CD14-positive monocyte (primary cell): ENCODE measurements around the gene RABL6. TPM values are rescaled to one million over a fixed set of nuclear protein-coding genes. Genes with fewer than 3 reads are reported as not detected.

Experiments
- DNase-seq, 3 donors: peaks; one replicate each; pipeline ENCODE4 v3.0.0-alpha.2; 2011 to 2022
- H2AFZ ChIP-seq: 2 replicates; pipeline ENCODE4 v1.6.0; 2012; ENCODE audit warnings: mild to moderate bottlenecking, low read depth, low read length, inconsistent platforms; ENCODE audit not compliant: insufficient read depth, poor library complexity, severe bottlenecking
- H3K27ac ChIP-seq, 2 donors: 1 replicate in 1 of 2; 2 replicates in 1 of 2; pipeline ENCODE4 v1.5.1; 2012 to 2013; ENCODE audit warnings: low read length in 2 of 2, control low read depth in 1 of 2, inconsistent platforms in 1 of 2, low read depth in 1 of 2, mild to moderate bottlenecking in 1 of 2
- H3K27me3 ChIP-seq, 2 donors: one replicate each; pipeline versions ENCODE4 v1.6.0 to v1.6.1; 2011 to 2013; ENCODE audit warnings: low read length in 2 of 2; ENCODE audit not compliant: control insufficient read depth in 2 of 2, insufficient read depth in 2 of 2
- H3K36me3 ChIP-seq, 2 donors: replicated peaks in 1 of 2; 1 replicate in 1 of 2; 2 replicates in 1 of 2; pipeline versions ENCODE4 v1.5.1 to v1.6.1; 2012 to 2013; ENCODE audit warnings: low read length in 2 of 2, control low read depth in 1 of 2, inconsistent platforms in 1 of 2, mild to moderate bottlenecking in 1 of 2; ENCODE audit not compliant: insufficient read depth in 2 of 2, control insufficient read depth in 1 of 2
- H3K4me1 ChIP-seq, 2 donors: 1 replicate in 1 of 2; 2 replicates in 1 of 2; pipeline versions ENCODE4 v1.5.1 to v1.6.1; 2012 to 2013; ENCODE audit warnings: low read length in 2 of 2, control low read depth in 1 of 2, inconsistent platforms in 1 of 2, mild to moderate bottlenecking in 1 of 2, moderate library complexity in 1 of 2; ENCODE audit not compliant: insufficient read depth in 2 of 2, control insufficient read depth in 1 of 2
- H3K4me2 ChIP-seq: replicated peaks from 2 replicates; pipeline ENCODE3; 2012; ENCODE audit warnings: low read length, moderate library complexity, mild to moderate bottlenecking; ENCODE audit not compliant: poor library complexity, severe bottlenecking; ENCODE audit errors: extremely low read depth
- H3K4me3 ChIP-seq, 3 experiments: fragments of 200-600 bp in 1 of 3; sonication (generic) in 1 of 3; replicated peaks in 1 of 3; 1 replicate in 2 of 3; 2 replicates in 1 of 3; pipeline ENCODE4 v1.5.1; 2011 to 2013; ENCODE audit warnings: low read length in 3 of 3, mild to moderate bottlenecking in 3 of 3, control low read depth in 2 of 3, low read depth in 2 of 3, inconsistent platforms in 1 of 3, moderate library complexity in 1 of 3
- H3K79me2 ChIP-seq: 2 replicates; pipeline ENCODE4 v1.6.0; 2012; ENCODE audit warnings: mild to moderate bottlenecking, control low read depth, inconsistent platforms, low read length, moderate library complexity; ENCODE audit not compliant: insufficient read depth
- H3K9ac ChIP-seq: 2 replicates; pipeline ENCODE4 v1.6.0; 2017; ENCODE audit warnings: low read length, mild to moderate bottlenecking; ENCODE audit not compliant: insufficient read depth, poor library complexity, severe bottlenecking
- H3K9me3 ChIP-seq, 2 donors: replicated peaks in 1 of 2; 1 replicate in 1 of 2; 2 replicates in 1 of 2; pipeline versions ENCODE4 v1.5.1 to v1.6.1; 2012 to 2013; ENCODE audit warnings: low read length in 2 of 2, control low read depth in 1 of 2; ENCODE audit not compliant: control insufficient read depth in 1 of 2, insufficient read depth in 1 of 2
- H4K20me1 ChIP-seq: 2 replicates; pipeline ENCODE4 v1.6.0; 2012; ENCODE audit warnings: mild to moderate bottlenecking, low read length, control low read depth, moderate library complexity; ENCODE audit not compliant: insufficient read depth
- H3K27ac Mint-ChIP-seq, 7 donors: one replicate each; pipeline ENCODE4 v1.8.0; 2020; ENCODE audit warnings: mild to moderate bottlenecking in 7 of 7, mixed read lengths in 7 of 7, moderate library complexity in 6 of 7, inconsistent platforms in 2 of 7
- H3K27me3 Mint-ChIP-seq, 3 donors: one replicate each; pipeline ENCODE4 v1.8.0; 2021 to 2022; ENCODE audit warnings: low read depth in 3 of 3, mild to moderate bottlenecking in 3 of 3, mixed read lengths in 3 of 3, moderate library complexity in 3 of 3, inconsistent platforms in 1 of 3
- H3K36me3 Mint-ChIP-seq, 2 donors: one replicate each; pipeline ENCODE4 v1.8.0; 2020; ENCODE audit warnings: mixed read lengths in 2 of 2, inconsistent platforms in 1 of 2, mild to moderate bottlenecking in 1 of 2
- H3K4me1 Mint-ChIP-seq: one replicate; pipeline ENCODE4 v1.8.0; 2020; ENCODE audit warnings: mild to moderate bottlenecking, mixed read lengths
- H3K4me3 Mint-ChIP-seq, 2 donors: one replicate each; pipeline ENCODE4 v1.8.0; 2020; ENCODE audit warnings: mild to moderate bottlenecking in 2 of 2, mixed read lengths in 2 of 2, moderate library complexity in 1 of 2
- H3K9me3 Mint-ChIP-seq, 7 donors: one replicate each; pipeline ENCODE4 v1.8.0; 2020 to 2022; ENCODE audit warnings: mixed read lengths in 7 of 7, mild to moderate bottlenecking in 6 of 7, moderate library complexity in 6 of 7, inconsistent platforms in 2 of 7
- CTCF ChIP-seq: fragments of 200-600 bp; IDR thresholded peaks from one replicate; pipeline ENCODE4 v1.8.0; 2022; ENCODE audit warnings: antibody characterized with exemption, mild to moderate bottlenecking
- WGBS: methylation state at CpG from one replicate; pipeline ENCODE4 v1.1.5; 2013; ENCODE audit warnings: missing lambda C conversion rate; ENCODE audit not compliant: insufficient coverage; 5-methylcytosine and 5-hydroxymethylcytosine counted together
- intact Hi-C, 2 donors: fragments of 100-400 bp; cut with micrococcal nuclease; formaldehyde crosslinking; loops; one replicate each; pipeline versions ENCODE4 v1.15.0 to v1.15.1; 2023
- polyA plus RNA-seq, 3 donors: library from polyadenylated mRNA; depleted of rRNA in 1 of 3; unstranded in 2 of 3; stranded (reverse) in 1 of 3; fragments of 300-500 nt in 2 of 3; fragments of >200 nt in 1 of 3; fragmentation: Illumina TruSeq in 2 of 3; gene quantifications; 1 replicate in 2 of 3; 2 replicates in 1 of 3; pipeline ENCODE4 v1.2.3, GENCODE V29; 2012 to 2021

RABL6 gene
- polyA plus RNA-seq, 3 donors, result 6.7 to 30.9 (median 8.1) TPM

DNA sequence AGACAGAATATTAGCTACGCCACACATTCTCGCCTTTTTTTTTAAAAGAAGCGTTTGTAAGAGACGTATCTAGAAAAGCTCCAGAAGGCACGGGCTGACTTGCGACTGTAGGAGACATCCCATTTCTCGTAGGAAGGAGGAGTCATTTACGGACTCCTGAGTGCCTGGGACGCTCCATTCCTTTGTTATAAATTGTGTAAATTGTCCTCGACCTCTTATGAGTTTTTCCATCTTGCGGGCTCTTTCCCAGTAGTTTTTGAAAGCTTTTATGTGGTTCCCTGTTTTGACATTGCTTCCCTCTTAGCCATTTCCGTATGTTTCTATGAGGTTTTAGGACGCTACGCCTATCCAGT is 1.0 kb downstream of the RABL6 start:
- Histone ChIP-seq H2AFZ (peak overlapping the region; percentile 90), H4K20me1 (peaks cover 41% of the 10 kb centered on the region), H3K79me2 (peaks cover 50% of the 10 kb centered on the region), H3K27ac (peak overlapping the region in 1 of 2 donors; percentile 70), H3K4me2 (peak overlapping the region; percentile 97), H3K27me3 (no peaks in the 10 kb centered on the region), H3K36me3 (peaks cover 5 to 19% of the 10 kb centered on the region in 2 donors), H3K4me3 (peak overlapping the region; percentile 48 to 92 (median 87)), H3K9ac (peak overlapping the region; percentile 81), H3K4me1 (peaks cover 21 to 35% of the 10 kb centered on the region in 2 donors), H3K9me3 (no peaks in the 10 kb centered on the region)
- H3K27me3 Mint-ChIP-seq, result peaks cover 0 to 2% (median 0%) of the 10 kb centered on the region in 3 donors
- H3K27ac Mint-ChIP-seq, result peak overlapping the region in 4 of 7 donors; percentile 36 to 80 (median 58)
- WGBS, result 0% methylated on average over 9 of the region's 14 CpGs
- H3K4me3 Mint-ChIP-seq, result peak overlapping the region; percentile 78 to 88
- no peak for TF ChIP-seq CTCF
- H3K4me1 Mint-ChIP-seq, result peaks cover 30% of the 10 kb centered on the region
- intact Hi-C loops, result loop anchor here (5.0 to 10.0 kb wide), 2 partner anchors 34 to 136 kb away; partner anchors contain the start of genes AJM1 (in 1 of the 2), C8G (in 1 of the 2) and FBXW5 (in 1 of the 2)
- H3K36me3 Mint-ChIP-seq, result peaks cover 30 to 50% of the 10 kb centered on the region in 2 donors
- peaks cover 0 to 2% (median 0%) of the 10 kb centered on the region in 7 donors for H3K9me3 Mint-ChIP-seq
- peak in 2 of 3 donors; percentile 3 to 12 for DNase-seq

- Mint-ChIP-seq H3K27ac (no peak overlapping the region), H3K4me3 (no peak overlapping the region), H3K36me3 (peaks cover 42 to 71% of the 10 kb centered on the region in 2 donors), H3K4me1 (peaks cover 14% of the 10 kb centered on the region), H3K9me3 (no peaks in the 10 kb centered on the region), H3K27me3 (peaks cover 0 to 2% (median 0%) of the 10 kb centered on the region in 3 donors)
- 98% methylated on average over 10 of the region's 13 CpGs for WGBS
- no peak overlapping the region for H3K4me3 ChIP-seq
- intact Hi-C loops, result no loop called here
- no peak overlapping the region for H3K4me2 ChIP-seq
- H4K20me1 ChIP-seq, result peaks cover 54% of the 10 kb centered on the region
- H2AFZ ChIP-seq, result no peak overlapping the region
- no peaks in the 10 kb centered on the region for H3K9me3 ChIP-seq
- no peak for TF ChIP-seq CTCF
- no peak overlapping the region for H3K27ac ChIP-seq
- peaks cover 41% of the 10 kb centered on the region for H3K79me2 ChIP-seq
- peaks cover 0 to 4% of the 10 kb centered on the region in 2 donors for H3K4me1 ChIP-seq
- no peak overlapping the region for H3K9ac ChIP-seq
- H3K27me3 ChIP-seq, result no peaks in the 10 kb centered on the region
- peaks cover 3 to 29% of the 10 kb centered on the region in 2 donors for H3K36me3 ChIP-seq
- DNase-seq, result no peak
These were observed 7.1 kb downstream of the RABL6 start for GRCh38 chr9:136814725-136815421.
